ENCODE results near the gene ADCY2.

- TF ChIP-seq CTCF (IDR thresholded peaks at IDR 0.05) (no peak), EP300 (IDR thresholded peaks at IDR 0.05) (no peak), POLR2A (IDR thresholded peaks at IDR 0.05) (no peak)
Measured at GRCh38 chr5:7793895-7794294, 398.0 kb downstream of the ADCY2 start.
